ENCODE measurements around the gene PPP1R8. TPM values are rescaled to one million over a fixed set of nuclear protein-coding genes. Genes with fewer than 3 reads are reported as not detected.
"Not testable (repeated sequence)": the region's sequence is repeated elsewhere in the genome, so short reads cannot be mapped to it uniquely, and the experiment has no call there.

Gene PPP1R8
- total RNA-seq, 1 experiment from 2014 or later, result 39.5 TPM

DNA sequence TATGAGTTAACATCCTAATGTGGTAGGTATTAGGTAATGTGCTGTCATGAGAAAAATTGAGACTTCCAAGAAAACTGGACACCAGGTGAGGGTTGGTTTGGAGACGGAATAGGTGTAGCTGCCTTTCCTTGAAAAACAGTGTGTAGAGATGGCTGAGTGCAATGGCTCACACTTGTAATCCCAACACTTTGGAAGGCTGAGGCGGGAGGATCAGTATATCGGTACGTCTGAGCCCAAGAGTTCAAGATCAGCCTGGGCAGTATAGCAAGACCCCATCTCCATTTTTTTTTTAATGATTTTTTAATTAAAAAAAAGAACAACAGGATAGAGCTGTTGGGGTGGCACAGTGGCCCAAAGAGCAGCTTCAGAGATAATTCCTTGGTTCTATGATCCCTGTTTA lies 6.8 kb upstream of the PPP1R8 start:
- Mint-ChIP-seq H3K4me1 (no peaks in the 10 kb centered on the region), H3K27ac (no peak overlapping the region), H3K27me3 (ENCODE audit: low read depth) (no peaks in the 10 kb centered on the region; the same call in 1 of the 2 replicates), H3K9me3 (0 out of 2 replicates have a peak, but pooled peaks cover 3% of the 10 kb centered on the region), H3K36me3 (no peaks in the 10 kb centered on the region), H3K4me3 (no peak overlapping the region)
- ATAC-seq (no peak), DNase-seq (ENCODE audit: low spot score) (no peak)
- TF ChIP-seq ZNF121 (CRISPR knock-in tag; IDR thresholded peaks at IDR 0.05) (peak; percentile 67), ATF2 (CRISPR knock-in tag; IDR thresholded peaks at IDR 0.05; ENCODE audit: borderline replicate concordance, low read depth) (no peak)
- POLR2A ChIA-PET, result no interaction called here
- CTCF ChIA-PET, result no interaction called here

- POLR2A ChIA-PET, result no interaction called here
These were observed 6.2 kb upstream of the PPP1R8 start for GRCh38 chr1:27824411-27824810.

DNA sequence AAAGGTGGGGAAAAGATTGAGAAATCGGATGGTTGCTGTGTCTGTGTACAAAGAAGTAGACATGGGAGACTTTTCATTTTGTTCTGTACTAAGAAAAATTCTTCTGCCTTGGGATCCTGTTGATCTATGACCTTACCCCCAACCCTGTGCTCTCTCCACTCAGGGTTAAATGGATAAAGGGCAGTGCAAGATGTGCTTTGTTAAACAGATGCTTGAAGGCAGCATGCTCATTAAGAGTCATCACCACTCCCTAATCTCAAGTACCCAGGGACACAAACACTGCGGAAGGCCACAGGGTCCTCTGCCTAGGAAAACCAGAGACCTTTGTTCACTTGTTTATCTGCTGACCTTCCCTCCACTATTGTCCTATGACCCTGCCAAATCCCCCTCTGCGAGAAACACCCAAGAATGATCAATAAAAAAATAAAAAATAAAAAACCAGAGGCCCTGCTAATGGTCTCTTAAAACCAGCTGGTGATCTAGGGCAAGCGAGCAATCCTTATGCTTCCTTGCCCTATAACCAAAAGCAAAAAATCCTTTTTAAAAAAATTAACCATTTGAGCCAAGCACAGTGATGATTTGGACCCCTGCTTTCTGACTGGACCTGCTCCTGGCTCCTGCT lies 1.1 kb upstream of the PPP1R8 start:
- H3K4me1 Mint-ChIP-seq, result peaks cover 15% of the 10 kb centered on the region
- H3K4me3 Mint-ChIP-seq, result peak overlapping the region; percentile 94
- H3K36me3 Mint-ChIP-seq, result peaks cover 19% of the 10 kb centered on the region
- POLR2A ChIA-PET, result interaction anchor here (2.2 kb wide), 1 partner anchor 104 kb away, joined by 8 read pairs; the partner anchor contains the start of gene FAM76A
- ATAC-seq; H3K27me3 Mint-ChIP-seq (ENCODE audit: low read depth); DNase-seq (ENCODE audit: low spot score); H3K9me3 Mint-ChIP-seq; H3K27ac Mint-ChIP-seq: not testable (repeated sequence)
- CTCF ChIA-PET, result interaction anchor here (1.1 to 3.9 kb wide), 2 partner anchors 104 to 160 kb away, joined by 5 to 14 read pairs; partner anchors contain the start of gene FAM76A

More at GRCh38 chr1:27824411-27824810, 6.2 kb upstream of the PPP1R8 start:
- no peak for TF ChIP-seq ERG (CRISPR knock-in tag; IDR thresholded peaks at IDR 0.05)
- no peak for TF ChIP-seq E2F4 (CRISPR knock-in tag; IDR thresholded peaks at IDR 0.05; ENCODE audit: borderline replicate concordance, low read depth)
- TF ChIP-seq IRF2 (CRISPR knock-in tag; IDR thresholded peaks at IDR 0.05; ENCODE audit: borderline replicate concordance, low read depth), result no peak
- TF ChIP-seq NR3C1 (CRISPR knock-in tag; conservative IDR thresholded peaks at IDR 0.05; ENCODE audit: low read depth), result no peak
- TF ChIP-seq ATF1 (CRISPR knock-in tag; IDR thresholded peaks at IDR 0.05), result no peak
- TF ChIP-seq ZNF532 (CRISPR knock-in tag; IDR thresholded peaks at IDR 0.05; ENCODE audit: borderline replicate concordance), result no peak
- TF ChIP-seq ATF6 (CRISPR knock-in tag; IDR thresholded peaks at IDR 0.05), result no peak
- CTCF ChIA-PET, result no interaction called here
- DNase-seq (ENCODE audit: low spot score) (no peak), ATAC-seq (no peak)
- H3K9me3 Mint-ChIP-seq, result 0 out of 2 replicates have a peak, but pooled peaks cover 3% of the 10 kb centered on the region
- no peak overlapping the region for H3K27ac Mint-ChIP-seq
- no peaks in the 10 kb centered on the region for H3K36me3 Mint-ChIP-seq
- H3K4me1 Mint-ChIP-seq, result no peaks in the 10 kb centered on the region
- H3K27me3 Mint-ChIP-seq (ENCODE audit: low read depth), result no peaks in the 10 kb centered on the region; the same call in 1 of the 2 replicates
- no peak overlapping the region for H3K4me3 Mint-ChIP-seq

Measured in WTC11 (cell line).